Adrenal gland (tissue), 5 donors: Measurements from ENCODE around the gene PRKRIP1.
"Not testable (repeated sequence)": the region's sequence is repeated elsewhere in the genome, so short reads cannot be mapped to it uniquely, and the experiment has no call there.

Source experiments
- POLR2A ChIP-seq, 2 donors: fragments of 450-650 bp; IDR thresholded peaks; one replicate each; pipeline ENCODE4 v1.6.1; 2017; ENCODE audit warnings: antibody characterized with exemption in 2 of 2, mild to moderate bottlenecking in 2 of 2, moderate library complexity in 1 of 2
- TF ChIP-seq, protein P1 (sequence below), 6 experiments: fragments of 450-650 bp in 4 of 6; fragments of 200-600 bp in 2 of 6; sonication (generic) in 1 of 6; IDR thresholded peaks; 1 replicate in 5 of 6; 2 replicates in 1 of 6; pipeline versions ENCODE4 v1.5.1 to v1.8.0; 2016 to 2021; ENCODE audit warnings: antibody characterized with exemption in 6 of 6, mild to moderate bottlenecking in 2 of 6, moderate library complexity in 1 of 6
- donor health status: DM: no; HTN: no; CAD: no.

DNA sequence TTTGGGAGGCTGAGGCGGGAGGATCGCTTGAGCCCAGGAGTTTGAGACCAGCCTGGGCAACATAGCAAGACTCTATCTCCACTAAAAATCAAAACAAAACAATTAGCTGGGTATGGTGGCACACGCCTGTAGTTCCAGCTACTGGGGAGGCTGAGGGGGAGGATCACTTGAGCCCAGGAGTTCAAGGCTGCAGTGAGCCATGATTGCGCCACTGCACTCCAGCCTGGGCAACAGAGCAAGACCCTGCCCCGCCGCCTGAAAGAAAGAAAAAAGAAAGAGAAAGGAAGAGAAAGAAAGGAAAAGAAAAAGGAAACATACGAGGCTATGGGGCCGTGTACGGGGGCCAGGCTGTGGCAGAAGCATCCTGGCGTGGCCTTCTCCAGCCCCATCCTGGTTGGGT is 58.8 kb downstream of the PRKRIP1 start:
- TF ChIP-seq, protein P1, sequence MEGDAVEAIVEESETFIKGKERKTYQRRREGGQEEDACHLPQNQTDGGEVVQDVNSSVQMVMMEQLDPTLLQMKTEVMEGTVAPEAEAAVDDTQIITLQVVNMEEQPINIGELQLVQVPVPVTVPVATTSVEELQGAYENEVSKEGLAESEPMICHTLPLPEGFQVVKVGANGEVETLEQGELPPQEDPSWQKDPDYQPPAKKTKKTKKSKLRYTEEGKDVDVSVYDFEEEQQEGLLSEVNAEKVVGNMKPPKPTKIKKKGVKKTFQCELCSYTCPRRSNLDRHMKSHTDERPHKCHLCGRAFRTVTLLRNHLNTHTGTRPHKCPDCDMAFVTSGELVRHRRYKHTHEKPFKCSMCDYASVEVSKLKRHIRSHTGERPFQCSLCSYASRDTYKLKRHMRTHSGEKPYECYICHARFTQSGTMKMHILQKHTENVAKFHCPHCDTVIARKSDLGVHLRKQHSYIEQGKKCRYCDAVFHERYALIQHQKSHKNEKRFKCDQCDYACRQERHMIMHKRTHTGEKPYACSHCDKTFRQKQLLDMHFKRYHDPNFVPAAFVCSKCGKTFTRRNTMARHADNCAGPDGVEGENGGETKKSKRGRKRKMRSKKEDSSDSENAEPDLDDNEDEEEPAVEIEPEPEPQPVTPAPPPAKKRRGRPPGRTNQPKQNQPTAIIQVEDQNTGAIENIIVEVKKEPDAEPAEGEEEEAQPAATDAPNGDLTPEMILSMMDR (IDR thresholded peaks at IDR 0.05) = not testable (repeated sequence)
- not testable (repeated sequence) for TF ChIP-seq POLR2A (IDR thresholded peaks at IDR 0.05)
